Neural cell (in vitro differentiated cells): ENCODE measurements around the gene UQCRHL. TPM values are rescaled to one million over a fixed set of nuclear protein-coding genes. Genes with fewer than 3 reads are reported as not detected.
"Not testable (repeated sequence)": the region's sequence is repeated elsewhere in the genome, so short reads cannot be mapped to it uniquely, and the experiment has no call there.

Source experiments
- H2AFZ ChIP-seq: fragments of 200-600, 300-800 bp; sonication (generic), shearing (Covaris generic); 2 replicates; pipeline ENCODE4 v1.6.0; 2014; ENCODE audit warnings: low read depth, mild to moderate bottlenecking, antibody characterized with exemption, low read length, moderate library complexity
- H3F3A ChIP-seq: fragments of 200-600 bp; shearing (Covaris generic); 2 replicates; pipeline ENCODE4 v1.6.1; 2016; ENCODE audit warnings: mild to moderate bottlenecking, moderate library complexity, mixed read lengths, antibody characterized with exemption, low read length; ENCODE audit not compliant: insufficient read depth, poor library complexity, severe bottlenecking
- H3K27ac ChIP-seq: fragments of 200-600, 300-800 bp; sonication (generic), shearing (Covaris generic); 2 replicates; pipeline ENCODE4 v1.5.1; 2014; ENCODE audit warnings: mild to moderate bottlenecking, low read length, moderate library complexity
- H3K27me3 ChIP-seq: fragments of 300-800, 200-600 bp; sonication (generic), shearing (Covaris generic); 2 replicates; pipeline ENCODE4 v1.6.0; 2014; ENCODE audit warnings: mild to moderate bottlenecking, low read depth, low read length, moderate library complexity; ENCODE audit not compliant: insufficient read depth
- H3K36me3 ChIP-seq: fragments of 300-800, 200-600 bp; sonication (generic), shearing (Covaris generic); 2 replicates; pipeline ENCODE4 v1.5.1; 2014; ENCODE audit warnings: mild to moderate bottlenecking, antibody characterized with exemption, low read length, moderate library complexity; ENCODE audit not compliant: insufficient read depth
- H3K4me2 ChIP-seq: fragments of 300-800, 200-600 bp; sonication (generic), shearing (Covaris generic); 2 replicates; pipeline ENCODE4 v1.6.0; 2014; ENCODE audit warnings: mild to moderate bottlenecking, low read length
- H3K4me3 ChIP-seq: fragments of 300-800, 200-600 bp; sonication (generic), shearing (Covaris generic); 2 replicates; pipeline ENCODE4 v1.5.1; 2014; ENCODE audit warnings: mild to moderate bottlenecking, low read length, moderate library complexity
- H3K79me2 ChIP-seq: fragments of 200-600 bp; shearing (Covaris generic); replicated peaks from 2 replicates; pipeline ENCODE4 v1.6.0; 2014; ENCODE audit warnings: mild to moderate bottlenecking, low read length, moderate library complexity; ENCODE audit not compliant: insufficient read depth
- H3K9ac ChIP-seq: fragments of 300-800, 200-600 bp; sonication (generic), shearing (Covaris generic); 2 replicates; pipeline ENCODE4 v1.6.1; 2016; ENCODE audit warnings: mild to moderate bottlenecking, low read length, mixed read lengths
- H3K9me2 ChIP-seq: fragments of 200-600 bp; shearing (Covaris generic); 2 replicates; pipeline ENCODE4 v1.6.1; 2016; ENCODE audit warnings: mild to moderate bottlenecking, low read length, mixed read lengths; ENCODE audit not compliant: insufficient read depth
- H3K9me3 ChIP-seq: fragments of 200-600, 300-800 bp; sonication (generic), shearing (Covaris generic); 2 replicates; pipeline ENCODE4 v1.6.1; 2016; ENCODE audit warnings: mild to moderate bottlenecking, mixed run types, low read length, moderate library complexity, mixed read lengths
- H4K20me1 ChIP-seq: fragments of 200-600 bp; shearing (Covaris generic); 2 replicates; pipeline ENCODE4 v1.6.1; 2016; ENCODE audit warnings: mild to moderate bottlenecking, mixed run types; ENCODE audit not compliant: insufficient read depth
- CTCF ChIP-seq: fragments of 450-650 bp; IDR thresholded peaks from 2 replicates; pipeline ENCODE4 v1.5.1; 2014; ENCODE audit warnings: antibody characterized with exemption, mild to moderate bottlenecking, moderate library complexity; ENCODE audit not compliant: poor library complexity, severe bottlenecking
- EP300 ChIP-seq: fragments of 450-650 bp; conservative IDR thresholded peaks from 2 replicates; pipeline ENCODE4 v1.6.1; 2014; ENCODE audit warnings: antibody characterized with exemption, mild to moderate bottlenecking, moderate library complexity; ENCODE audit not compliant: poor library complexity, severe bottlenecking
- EZH2 ChIP-seq: fragments of 200-600, 300-800 bp; shearing (Covaris generic), sonication (generic); IDR thresholded peaks from 2 replicates; pipeline ENCODE4 v1.6.1; 2014; ENCODE audit warnings: antibody characterized with exemption, low read length, borderline replicate concordance, mild to moderate bottlenecking; ENCODE audit not compliant: insufficient read depth, poor library complexity, severe bottlenecking
- MXI1 ChIP-seq: fragments of 450-650 bp; conservative IDR thresholded peaks from 2 replicates; pipeline ENCODE4 v1.6.1; 2014; ENCODE audit warnings: antibody characterized with exemption, mild to moderate bottlenecking; ENCODE audit not compliant: poor library complexity, severe bottlenecking
- POLR2AphosphoS5 ChIP-seq: IDR thresholded peaks from 2 replicates; pipeline ENCODE4 v1.6.1; 2012
- RAD21 ChIP-seq: fragments of 450-650 bp; conservative IDR thresholded peaks from 2 replicates; pipeline ENCODE4 v1.6.1; 2014; ENCODE audit warnings: antibody characterized with exemption, mild to moderate bottlenecking, moderate library complexity
- REST ChIP-seq: IDR thresholded peaks from 2 replicates; pipeline ENCODE4 v1.6.1; 2012; ENCODE audit warnings: borderline replicate concordance
- SMC3 ChIP-seq: fragments of 450-650 bp; conservative IDR thresholded peaks from 2 replicates; pipeline ENCODE4 v1.6.1; 2014; ENCODE audit warnings: antibody characterized with exemption, mild to moderate bottlenecking, moderate library complexity; ENCODE audit not compliant: poor library complexity
- TAF1 ChIP-seq: IDR thresholded peaks from 2 replicates; pipeline ENCODE4 v1.6.1; 2012; ENCODE audit warnings: low read depth
- polyA minus RNA-seq: library from RNA; depleted of rRNA, polyadenylated mRNA; stranded (reverse); fragments of >200 nt; gene quantifications from 2 replicates; pipeline ENCODE4 v1.2.3, GENCODE V29; 2014
- polyA plus RNA-seq: library from polyadenylated mRNA; depleted of rRNA; stranded (reverse); fragments of >200 nt; gene quantifications from 2 replicates; pipeline ENCODE4 v1.2.3, GENCODE V29; 2014

UQCRHL gene
- polyA plus RNA-seq (3.9 and 6.1 TPM in 2 replicates), polyA minus RNA-seq (1.6 and 1.7 TPM in 2 replicates)

GRCh38 chr1:15807549-15807948, at the start of gene UQCRHL:
UQCRHL (minus strand) TSS chr1:15807649; CDS start chr1:15807649, 0 bp downstream.
- H4K20me1 ChIP-seq, H2AFZ ChIP-seq, H3K27me3 ChIP-seq, H3K4me2 ChIP-seq, H3K9ac ChIP-seq, H3K36me3 ChIP-seq, H3F3A ChIP-seq, H3K4me3 ChIP-seq, H3K79me2 ChIP-seq, H3K27ac ChIP-seq, H3K9me2 ChIP-seq, H3K9me3 ChIP-seq: not testable (repeated sequence)

GRCh38 chr1:15856888-15857287, 49.4 kb upstream of the UQCRHL start:
- Histone ChIP-seq H3K9ac (no peak overlapping the region), H3K36me3 (no peaks in the 10 kb centered on the region), H3K9me2 (no peaks in the 10 kb centered on the region), H3K27me3 (no peaks in the 10 kb centered on the region), H3K4me3 (no peak overlapping the region), H3K79me2 (peaks cover 92% of the 10 kb centered on the region), H2AFZ (no peak overlapping the region), H3F3A (no peaks in the 10 kb centered on the region), H4K20me1 (no peaks in the 10 kb centered on the region), H3K4me2 (no peak overlapping the region), H3K27ac (no peak overlapping the region), H3K9me3 (no peaks in the 10 kb centered on the region)
- no peak for TF ChIP-seq EP300
- no peak for TF ChIP-seq SMC3
- no peak for TF ChIP-seq TAF1
- TF ChIP-seq CTCF = no peak
- no peak for TF ChIP-seq EZH2
- no peak for TF ChIP-seq RAD21
- no peak for TF ChIP-seq REST
- no peak for TF ChIP-seq POLR2AphosphoS5

GRCh38 chr1:15852828-15853302, 45.4 kb upstream of the UQCRHL start:
- Histone ChIP-seq H3K9ac (no peak overlapping the region), H4K20me1 (no peaks in the 10 kb centered on the region), H2AFZ (no peak overlapping the region), H3K27me3 (no peaks in the 10 kb centered on the region), H3K36me3 (no peaks in the 10 kb centered on the region), H3K4me3 (no peak overlapping the region), H3K4me2 (no peak overlapping the region), H3K79me2 (peaks cover 83% of the 10 kb centered on the region), H3K9me2 (no peaks in the 10 kb centered on the region), H3K9me3 (no peaks in the 10 kb centered on the region), H3F3A (peaks cover 10% of the 10 kb centered on the region), H3K27ac (peak overlapping the region; percentile 97)
- TF ChIP-seq MXI1 (no peak), EP300 (no peak)
